HAP-1 (cell line): ENCODE results near the gene ANXA6.
"Not testable (repeated sequence)": the region's sequence is repeated elsewhere in the genome, so short reads cannot be mapped to it uniquely, and the experiment has no call there.

Experiments used
- DNase-seq, 2 experiments: peaks; one replicate each; pipeline ENCODE4 v3.0.0-alpha.2; 2016 to 2020; ENCODE audit warnings: low spot score in 2 of 2
- H3K27me3 ChIP-seq: fragments of 250-450 bp; sonication (Bioruptor Pico); 2 replicates; pipeline ENCODE4 v1.5.1; 2020; ENCODE audit warnings: low read depth, mild to moderate bottlenecking, moderate library complexity
- H3K36me3 ChIP-seq: fragments of 250-450 bp; sonication (Bioruptor Pico); replicated peaks from 2 replicates; pipeline ENCODE4 v1.5.1; 2020; ENCODE audit warnings: mild to moderate bottlenecking
- H3K4me1 ChIP-seq: fragments of 250-450 bp; sonication (Bioruptor Pico); 2 replicates; pipeline ENCODE4 v1.5.1; 2020; ENCODE audit warnings: mild to moderate bottlenecking
- H3K4me3 ChIP-seq: fragments of 250-450 bp; sonication (Bioruptor Pico); 2 replicates; pipeline ENCODE4 v1.5.1; 2020; ENCODE audit warnings: mild to moderate bottlenecking, moderate library complexity
- H3K9me3 ChIP-seq: fragments of 250-450 bp; sonication (Bioruptor Pico); 2 replicates; pipeline ENCODE4 v1.5.1; 2020; ENCODE audit warnings: mild to moderate bottlenecking, moderate library complexity
- in situ Hi-C: fragments of 300-500 bp; cut with MboI; formaldehyde crosslinking; loops from 3 replicates; pipeline ENCODE4 v1.14.3; 2020; ENCODE audit warnings: low sequenced_read_pairs, inconsistent platforms, mixed read lengths

The ANXA6 gene

GRCh38 chr5:151186538-151186937, 29.0 kb upstream of the ANXA6 start:
- no peaks in the 10 kb centered on the region for H3K27me3 ChIP-seq
- H3K9me3 ChIP-seq: no peaks in the 10 kb centered on the region
- DNase-seq: no peak
- peaks cover 5% of the 10 kb centered on the region; the same call in 1 of the 2 replicates for H3K4me1 ChIP-seq
- no peak overlapping the region for H3K4me3 ChIP-seq
- in situ Hi-C loops: no loop called here
- H3K36me3 ChIP-seq: no peaks in the 10 kb centered on the region

DNA sequence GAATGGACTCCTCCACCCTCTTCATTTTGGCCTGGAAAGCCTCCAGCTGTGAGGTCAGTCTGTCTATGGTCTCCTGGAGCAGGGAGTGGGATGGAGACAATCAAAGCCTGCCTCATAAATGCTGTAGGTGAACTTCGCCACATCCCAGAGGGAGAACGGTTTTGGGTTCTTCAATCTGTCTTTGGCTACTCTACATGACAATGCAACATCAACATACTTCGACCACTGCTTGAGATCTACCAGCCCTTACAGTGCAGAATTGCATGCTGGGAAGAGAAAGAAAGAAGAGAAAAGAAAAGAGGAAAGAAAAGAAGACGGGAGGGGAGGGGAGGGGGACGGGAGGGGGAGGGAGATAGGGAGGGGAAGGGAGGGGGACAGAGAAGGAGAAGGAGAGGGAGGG, 28.5 kb upstream of the ANXA6 start:
- in situ Hi-C loops: no loop called here

DNA sequence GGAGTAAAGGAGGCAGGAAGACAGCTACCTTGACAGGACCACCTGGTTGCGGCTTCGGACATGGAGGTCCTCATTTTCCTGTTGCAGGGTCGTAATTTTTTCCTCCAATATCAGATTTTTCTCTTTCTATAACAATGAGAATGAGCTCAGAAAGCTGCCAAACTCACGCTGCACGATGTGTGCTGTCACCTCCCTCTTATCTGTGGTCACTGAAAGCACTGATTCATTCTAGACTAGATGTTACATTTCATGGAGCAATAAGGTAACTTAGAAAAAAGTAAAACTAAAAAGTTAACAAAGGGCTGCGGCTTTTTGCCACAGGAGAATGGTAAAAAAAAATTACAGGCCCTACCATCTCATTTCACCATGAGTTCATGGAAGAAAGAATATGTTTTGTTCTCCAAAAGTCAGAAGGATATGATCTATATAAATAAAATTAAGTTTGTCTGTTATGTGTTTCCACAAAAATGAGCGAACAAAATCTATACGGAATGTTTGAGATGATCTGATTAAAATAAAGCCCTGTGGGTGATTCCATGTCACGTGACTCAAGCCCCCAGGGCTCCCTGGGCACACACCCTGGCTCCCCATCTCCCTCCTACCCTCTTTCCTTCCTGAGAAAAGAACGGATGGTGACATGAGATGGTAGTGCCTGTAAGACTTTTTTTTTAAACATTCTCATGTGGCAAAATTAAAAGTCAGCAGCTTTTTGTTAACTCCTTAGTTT, 26.9 kb upstream of the ANXA6 start:
- Histone ChIP-seq H3K9me3 (no peaks in the 10 kb centered on the region), H3K4me3 (no peak overlapping the region), H3K36me3 (no peaks in the 10 kb centered on the region), H3K4me1 (peaks cover 5% of the 10 kb centered on the region; the same call in 1 of the 2 replicates), H3K27me3 (no peaks in the 10 kb centered on the region)
- no peak for DNase-seq
- in situ Hi-C loops: no loop called here

More for the DNA sequence above, 28.5 kb upstream of the ANXA6 start:
- Histone ChIP-seq H3K4me3 (no peak overlapping the region), H3K4me1 (peaks cover 5% of the 10 kb centered on the region; the same call in 1 of the 2 replicates), H3K27me3 (no peaks in the 10 kb centered on the region), H3K9me3 (no peaks in the 10 kb centered on the region), H3K36me3 (no peaks in the 10 kb centered on the region)
- no peak for DNase-seq

GRCh38 chr5:151183456-151184245, 26.1 kb upstream of the ANXA6 start:
- Histone ChIP-seq H3K27me3 (no peaks in the 10 kb centered on the region), H3K36me3 (no peaks in the 10 kb centered on the region), H3K4me1 (peaks cover 5% of the 10 kb centered on the region; the same call in 1 of the 2 replicates), H3K9me3 (no peaks in the 10 kb centered on the region), H3K4me3 (no peak overlapping the region)
- in situ Hi-C loops: no loop called here
- no peak for DNase-seq

- in situ Hi-C loops: no loop called here
These were observed 25.4 kb upstream of the ANXA6 start for GRCh38 chr5:151182976-151183375.

DNA sequence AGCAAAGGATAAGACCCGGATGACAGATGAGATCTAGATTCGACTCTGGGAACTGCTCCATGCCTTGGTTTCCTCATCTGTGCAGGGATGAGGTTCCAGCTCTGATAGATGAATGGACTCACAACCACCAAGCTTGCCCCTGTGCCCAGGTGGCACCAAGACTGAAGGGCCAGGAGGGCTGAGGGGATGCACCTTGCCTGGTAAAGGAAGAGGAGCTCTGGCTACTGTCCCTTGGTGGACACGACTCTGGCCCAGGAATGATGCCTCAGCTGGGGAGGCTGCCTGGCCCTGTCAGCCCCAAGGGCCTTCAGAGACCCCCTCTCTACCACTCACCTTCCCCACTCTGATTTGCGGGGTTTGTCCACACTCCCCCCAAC, 24.9 kb upstream of the ANXA6 start:
- Histone ChIP-seq H3K36me3 (no peaks in the 10 kb centered on the region), H3K9me3 (no peaks in the 10 kb centered on the region), H3K27me3 (no peaks in the 10 kb centered on the region), H3K4me1 (peaks cover 5% of the 10 kb centered on the region; the same call in 1 of the 2 replicates), H3K4me3 (no peak overlapping the region)
- no peak for DNase-seq
- in situ Hi-C loops: no loop called here

More at GRCh38 chr5:151182976-151183375, 25.4 kb upstream of the ANXA6 start:
- Histone ChIP-seq H3K36me3 (no peaks in the 10 kb centered on the region), H3K4me1 (peaks cover 5% of the 10 kb centered on the region; the same call in 1 of the 2 replicates), H3K9me3 (no peaks in the 10 kb centered on the region), H3K4me3 (no peak overlapping the region), H3K27me3 (no peaks in the 10 kb centered on the region)
- no peak for DNase-seq

DNA sequence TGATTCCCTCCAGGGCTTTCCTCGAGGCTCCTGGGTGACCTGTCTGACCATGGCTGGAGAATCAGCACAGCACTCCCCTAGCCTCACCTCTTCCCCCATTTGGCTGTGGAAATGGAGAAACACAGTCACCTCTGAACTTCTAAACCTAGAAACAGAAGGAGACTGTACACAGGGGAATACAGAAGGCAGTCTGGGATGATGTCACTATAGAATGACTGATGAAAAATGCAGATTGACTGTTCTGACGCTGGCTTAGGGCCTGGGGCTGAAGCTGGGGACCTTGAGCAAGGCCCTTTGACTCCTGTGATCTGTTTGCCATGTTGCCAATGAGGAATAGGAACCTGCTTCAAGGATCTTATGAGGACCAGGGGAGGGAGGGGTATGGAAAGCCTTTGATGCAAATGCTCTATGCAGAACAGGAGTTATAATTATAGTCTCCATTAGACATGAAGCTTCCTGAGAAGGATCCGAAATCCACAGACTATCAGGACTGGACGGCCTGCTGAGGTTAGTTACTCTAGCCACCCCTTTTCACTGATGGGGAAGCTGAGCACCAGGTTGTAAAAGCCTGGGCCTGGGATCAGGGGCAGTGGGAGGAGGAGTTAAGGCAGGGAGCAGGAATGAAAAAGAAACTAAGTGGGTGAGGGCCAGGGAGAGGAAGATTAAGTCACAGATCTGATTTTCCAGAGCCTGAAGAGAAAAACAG, 24.4 kb upstream of the ANXA6 start:
- no peaks in the 10 kb centered on the region for H3K36me3 ChIP-seq
- no peaks in the 10 kb centered on the region for H3K27me3 ChIP-seq
- H3K4me1 ChIP-seq: peaks cover 5% of the 10 kb centered on the region; the same call in 1 of the 2 replicates
- H3K9me3 ChIP-seq: no peaks in the 10 kb centered on the region
- in situ Hi-C loops: no loop called here
- DNase-seq: no peak
- H3K4me3 ChIP-seq: no peak overlapping the region

DNA sequence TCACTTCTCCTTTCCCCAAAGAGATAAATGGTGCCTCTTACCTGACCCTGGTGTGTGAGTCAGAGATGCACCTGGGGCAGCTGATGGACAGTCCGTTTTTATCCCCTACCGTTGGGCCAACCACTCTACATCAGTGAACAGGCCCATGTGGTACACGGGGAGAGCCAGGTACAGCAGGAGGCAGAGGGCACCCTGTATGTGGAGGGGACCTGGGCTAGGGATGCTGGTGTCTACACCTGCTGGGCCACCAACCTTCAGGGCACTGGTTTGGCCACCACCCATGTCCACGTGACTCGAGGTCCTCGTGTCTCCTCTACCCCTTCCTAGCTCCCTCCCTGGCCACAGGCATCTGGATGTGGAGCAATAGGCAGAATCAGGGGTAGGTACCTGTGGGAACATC, 22.7 kb upstream of the ANXA6 start:
- Histone ChIP-seq H3K36me3 (no peaks in the 10 kb centered on the region), H3K27me3 (no peaks in the 10 kb centered on the region), H3K9me3 (no peaks in the 10 kb centered on the region), H3K4me3 (no peak overlapping the region), H3K4me1 (peaks cover 5% of the 10 kb centered on the region; the same call in 1 of the 2 replicates)
- no peak for DNase-seq
- in situ Hi-C loops: no loop called here

DNA sequence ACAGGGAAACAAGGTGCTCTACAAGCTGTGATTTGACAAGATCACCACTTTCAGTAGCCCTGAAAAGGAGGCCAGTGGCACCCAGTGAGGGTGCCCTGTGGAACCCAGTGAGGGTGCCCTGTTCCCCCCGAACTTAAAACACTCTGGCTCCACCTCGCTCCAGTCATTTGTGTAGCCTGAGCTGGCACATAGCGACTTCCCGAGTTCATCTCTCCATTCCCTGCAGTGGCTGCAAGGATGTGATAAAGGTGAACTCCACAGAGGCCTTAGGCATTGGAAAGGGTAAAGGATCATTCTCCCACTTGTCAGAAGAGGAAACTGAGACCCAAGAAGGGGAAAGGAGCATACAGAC, 21.9 kb upstream of the ANXA6 start:
- Histone ChIP-seq H3K36me3 (no peaks in the 10 kb centered on the region), H3K4me3 (no peak overlapping the region), H3K9me3 (no peaks in the 10 kb centered on the region), H3K4me1 (peaks cover 5% of the 10 kb centered on the region; the same call in 1 of the 2 replicates), H3K27me3 (no peaks in the 10 kb centered on the region)
- in situ Hi-C loops: no loop called here
- no peak for DNase-seq

- no peaks in the 10 kb centered on the region for H3K36me3 ChIP-seq
- no peaks in the 10 kb centered on the region for H3K9me3 ChIP-seq
- H3K27me3 ChIP-seq: no peaks in the 10 kb centered on the region
- H3K4me3 ChIP-seq: no peak overlapping the region
- DNase-seq: no peak
- in situ Hi-C loops: no loop called here
- H3K4me1 ChIP-seq: peaks cover 4% of the 10 kb centered on the region; the same call in 1 of the 2 replicates
These were observed 21.4 kb upstream of the ANXA6 start for GRCh38 chr5:151178777-151179488.

DNA sequence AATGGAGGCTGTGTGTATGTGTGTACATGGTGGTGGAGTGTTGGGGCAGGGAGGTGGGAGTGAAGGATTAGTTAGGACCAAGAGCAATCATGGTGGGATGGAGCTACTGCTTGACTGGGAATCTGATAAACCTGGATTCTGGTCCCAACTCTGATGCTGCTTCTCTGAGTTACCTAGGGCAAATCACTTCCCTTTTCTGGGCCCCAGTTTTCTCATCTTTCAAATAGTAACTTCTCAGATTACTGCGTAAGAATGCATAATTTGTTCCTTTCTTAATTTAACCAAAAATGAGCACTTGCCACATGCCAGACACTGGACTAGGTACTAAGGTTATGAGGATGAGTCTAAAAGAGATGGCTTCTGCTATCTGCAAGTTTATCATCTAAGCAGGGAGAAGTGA, 20.8 kb upstream of the ANXA6 start:
- H3K9me3 ChIP-seq: no peaks in the 10 kb centered on the region
- H3K27me3 ChIP-seq: no peaks in the 10 kb centered on the region
- no peak for DNase-seq
- H3K4me3 ChIP-seq: no peak overlapping the region
- H3K4me1 ChIP-seq: no peaks in the 10 kb centered on the region
- H3K36me3 ChIP-seq: no peaks in the 10 kb centered on the region
- in situ Hi-C loops: no loop called here

DNA sequence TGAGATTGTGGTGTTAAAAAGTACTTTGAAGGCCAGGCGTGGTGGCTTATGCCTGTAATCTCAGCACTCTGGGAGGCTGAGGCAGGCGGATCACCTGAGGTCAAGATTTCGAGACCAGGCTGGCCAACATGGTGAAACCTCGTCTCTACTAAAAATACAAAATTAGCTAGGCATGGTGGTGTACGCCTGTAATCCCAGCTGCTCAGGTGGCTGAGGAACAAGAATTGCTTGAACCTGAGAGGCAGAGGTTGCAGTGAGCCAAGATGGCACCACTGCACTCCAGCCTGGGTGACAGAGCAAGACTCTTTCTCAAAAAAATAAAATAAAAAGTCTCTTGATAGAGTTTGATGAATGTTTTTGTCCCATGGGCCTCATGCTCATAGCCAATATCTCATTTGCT, 18.7 kb upstream of the ANXA6 start:
- H3K4me3 ChIP-seq, H3K27me3 ChIP-seq, DNase-seq, H3K36me3 ChIP-seq, H3K9me3 ChIP-seq, in situ Hi-C loops, H3K4me1 ChIP-seq: not testable (repeated sequence)

DNA sequence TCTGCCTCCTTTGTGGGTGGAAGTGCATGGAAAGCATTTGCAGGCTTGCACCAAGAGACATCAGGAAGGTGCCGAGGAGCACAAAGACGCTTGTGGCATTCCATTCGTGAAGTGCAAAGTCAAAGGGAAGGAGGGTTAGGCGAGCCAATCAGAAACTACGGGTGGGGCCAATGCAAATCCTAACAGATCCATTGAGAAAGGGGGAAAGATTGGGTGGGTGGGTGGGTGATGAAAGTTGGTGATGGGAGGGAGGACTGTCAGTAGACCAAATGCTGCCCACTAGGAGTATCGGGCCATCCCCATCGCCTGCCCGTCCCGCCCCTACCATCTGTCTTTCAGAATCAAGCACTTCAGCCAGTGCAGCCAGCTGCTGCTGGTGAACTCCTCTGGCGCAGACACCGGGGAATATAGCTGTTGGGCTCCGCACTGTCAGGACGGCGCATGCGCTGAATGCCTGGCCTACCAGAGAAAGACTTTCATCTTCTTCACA, 17.1 kb upstream of the ANXA6 start:
- Histone ChIP-seq H3K4me1 (no peaks in the 10 kb centered on the region), H3K9me3 (no peaks in the 10 kb centered on the region), H3K27me3 (no peaks in the 10 kb centered on the region), H3K4me3 (no peak overlapping the region), H3K36me3 (no peaks in the 10 kb centered on the region)
- DNase-seq: no peak
- in situ Hi-C loops: loop anchor here (25.0 kb wide), 1 partner anchor 387 kb away; the partner anchor contains the start of gene SMIM3
